Duodenal mucosa (tissue), 2 donors: ENCODE results near the gene NDUFA11.
A peak's percentile ranks its signal among the peaks of the same experiment; 100 is the strongest.

Experiments
- H3K27ac ChIP-seq: one replicate; pipeline ENCODE4 v1.7.0; 2013; ENCODE audit warnings: low read depth, low read length
- H3K27me3 ChIP-seq, 2 donors: one replicate each; pipeline ENCODE4 v1.7.0; 2013; ENCODE audit warnings: low read length in 2 of 2, control low read depth in 1 of 2; ENCODE audit not compliant: insufficient read depth in 2 of 2, control insufficient read depth in 1 of 2
- H3K36me3 ChIP-seq, 2 donors: one replicate each; pipeline ENCODE4 v1.7.0; 2013; ENCODE audit warnings: low read length in 2 of 2, control low read depth in 1 of 2; ENCODE audit not compliant: insufficient read depth in 2 of 2, control insufficient read depth in 1 of 2
- H3K4me1 ChIP-seq, 2 donors: one replicate each; pipeline ENCODE4 v1.7.0; 2013; ENCODE audit warnings: low read length in 2 of 2, control low read depth in 1 of 2; ENCODE audit not compliant: insufficient read depth in 2 of 2, control insufficient read depth in 1 of 2
- H3K4me3 ChIP-seq, 2 donors: one replicate each; pipeline ENCODE4 v1.7.0; 2013; ENCODE audit warnings: low read length in 2 of 2, low read depth in 1 of 2
- H3K9ac ChIP-seq, 2 donors: one replicate each; pipeline ENCODE4 v1.7.0; 2013; ENCODE audit warnings: low read length in 2 of 2, low read depth in 1 of 2
- H3K9me3 ChIP-seq, 2 donors: one replicate each; pipeline ENCODE4 v1.7.0; 2013; ENCODE audit warnings: low read length in 2 of 2, control low read depth in 1 of 2; ENCODE audit not compliant: control insufficient read depth in 1 of 2

The NDUFA11 gene

GRCh38 chr19:5932609-5933262, 29.1 kb upstream of the NDUFA11 start:
- Histone ChIP-seq H3K4me1 (peaks cover 0 to 7% of the 10 kb centered on the region in 2 donors), H3K27ac (no peak overlapping the region), H3K9me3 (no peaks in the 10 kb centered on the region), H3K4me3 (no peak overlapping the region), H3K27me3 (no peaks in the 10 kb centered on the region), H3K36me3 (peaks cover 31 to 82% of the 10 kb centered on the region in 2 donors), H3K9ac (no peak overlapping the region)

GRCh38 chr19:5932146-5932545, 28.6 kb upstream of the NDUFA11 start:
- H3K36me3 ChIP-seq = peaks cover 31 to 83% of the 10 kb centered on the region in 2 donors
- no peaks in the 10 kb centered on the region for H3K27me3 ChIP-seq
- no peak overlapping the region for H3K27ac ChIP-seq
- no peaks in the 10 kb centered on the region for H3K9me3 ChIP-seq
- peaks cover 0 to 11% of the 10 kb centered on the region in 2 donors for H3K4me1 ChIP-seq
- H3K4me3 ChIP-seq = no peak overlapping the region
- no peak overlapping the region for H3K9ac ChIP-seq

- Histone ChIP-seq H3K27ac (no peak overlapping the region), H3K36me3 (peaks cover 30 to 86% of the 10 kb centered on the region in 2 donors), H3K27me3 (no peaks in the 10 kb centered on the region), H3K4me3 (no peak overlapping the region), H3K9ac (no peak overlapping the region), H3K9me3 (no peaks in the 10 kb centered on the region), H3K4me1 (peaks cover 0 to 14% of the 10 kb centered on the region in 2 donors)
Observed at GRCh38 chr19:5931251-5931650, 27.7 kb upstream of the NDUFA11 start.

GRCh38 chr19:5929625-5930024, 26.0 kb upstream of the NDUFA11 start:
- no peaks in the 10 kb centered on the region for H3K27me3 ChIP-seq
- H3K36me3 ChIP-seq = peaks cover 44 to 94% of the 10 kb centered on the region in 2 donors
- no peaks in the 10 kb centered on the region for H3K9me3 ChIP-seq
- H3K27ac ChIP-seq = no peak overlapping the region
- peaks cover 4 to 16% of the 10 kb centered on the region in 2 donors for H3K4me1 ChIP-seq
- H3K9ac ChIP-seq = no peak overlapping the region
- no peak overlapping the region for H3K4me3 ChIP-seq

GRCh38 chr19:5929179-5929578, 25.6 kb upstream of the NDUFA11 start:
- Histone ChIP-seq H3K4me1 (peaks cover 4 to 16% of the 10 kb centered on the region in 2 donors), H3K9ac (no peak overlapping the region), H3K36me3 (peaks cover 49 to 97% of the 10 kb centered on the region in 2 donors), H3K27me3 (no peaks in the 10 kb centered on the region), H3K4me3 (no peak overlapping the region), H3K27ac (no peak overlapping the region), H3K9me3 (no peaks in the 10 kb centered on the region)

GRCh38 chr19:5927441-5927821, 23.8 kb upstream of the NDUFA11 start:
- peaks cover 58 to 99% of the 10 kb centered on the region in 2 donors for H3K36me3 ChIP-seq
- peaks cover 4 to 16% of the 10 kb centered on the region in 2 donors for H3K4me1 ChIP-seq
- H3K27me3 ChIP-seq = no peaks in the 10 kb centered on the region
- H3K4me3 ChIP-seq = no peak overlapping the region
- no peaks in the 10 kb centered on the region for H3K9me3 ChIP-seq
- no peak overlapping the region for H3K27ac ChIP-seq
- H3K9ac ChIP-seq = no peak overlapping the region

- H3K4me3 ChIP-seq = no peak overlapping the region
- no peaks in the 10 kb centered on the region for H3K9me3 ChIP-seq
- no peaks in the 10 kb centered on the region for H3K27me3 ChIP-seq
- H3K27ac ChIP-seq = peak overlapping the region; percentile 11
- H3K9ac ChIP-seq = no peak overlapping the region
- peaks cover 4 to 16% of the 10 kb centered on the region in 2 donors for H3K4me1 ChIP-seq
- peaks cover 63 to 99% of the 10 kb centered on the region in 2 donors for H3K36me3 ChIP-seq
Observed at GRCh38 chr19:5926641-5927440, 23.3 kb upstream of the NDUFA11 start.

- no peak overlapping the region for H3K27ac ChIP-seq
- no peaks in the 10 kb centered on the region for H3K9me3 ChIP-seq
- no peak overlapping the region for H3K9ac ChIP-seq
- H3K27me3 ChIP-seq = no peaks in the 10 kb centered on the region
- H3K4me3 ChIP-seq = no peak overlapping the region
- H3K36me3 ChIP-seq = peaks cover 64 to 99% of the 10 kb centered on the region in 2 donors
- H3K4me1 ChIP-seq = peaks cover 4 to 16% of the 10 kb centered on the region in 2 donors
Observed at GRCh38 chr19:5925830-5926427, 22.3 kb upstream of the NDUFA11 start.

- H3K9ac ChIP-seq = no peak overlapping the region
- peaks cover 49 to 94% of the 10 kb centered on the region in 2 donors for H3K36me3 ChIP-seq
- no peak overlapping the region for H3K4me3 ChIP-seq
- H3K9me3 ChIP-seq = no peaks in the 10 kb centered on the region
- no peaks in the 10 kb centered on the region for H3K27me3 ChIP-seq
- peaks cover 4 to 16% of the 10 kb centered on the region in 2 donors for H3K4me1 ChIP-seq
- no peak overlapping the region for H3K27ac ChIP-seq
Observed at GRCh38 chr19:5923356-5923755, 19.8 kb upstream of the NDUFA11 start.

- no peak overlapping the region for H3K27ac ChIP-seq
- no peaks in the 10 kb centered on the region for H3K9me3 ChIP-seq
- H3K36me3 ChIP-seq = peaks cover 53 to 93% of the 10 kb centered on the region in 2 donors
- H3K4me1 ChIP-seq = peaks cover 4 to 13% of the 10 kb centered on the region in 2 donors
- no peak overlapping the region for H3K9ac ChIP-seq
- H3K27me3 ChIP-seq = no peaks in the 10 kb centered on the region
- no peak overlapping the region for H3K4me3 ChIP-seq
Observed at GRCh38 chr19:5922161-5922545, 18.6 kb upstream of the NDUFA11 start.
